ENCODE results near the gene KLHDC7A. TPM values are rescaled to one million over a fixed set of nuclear protein-coding genes. Genes with fewer than 3 reads are reported as not detected.

KLHDC7A gene
- total RNA-seq, 2 donors from 2014 or later: 0.11 TPM; not detected in 1

DNA sequence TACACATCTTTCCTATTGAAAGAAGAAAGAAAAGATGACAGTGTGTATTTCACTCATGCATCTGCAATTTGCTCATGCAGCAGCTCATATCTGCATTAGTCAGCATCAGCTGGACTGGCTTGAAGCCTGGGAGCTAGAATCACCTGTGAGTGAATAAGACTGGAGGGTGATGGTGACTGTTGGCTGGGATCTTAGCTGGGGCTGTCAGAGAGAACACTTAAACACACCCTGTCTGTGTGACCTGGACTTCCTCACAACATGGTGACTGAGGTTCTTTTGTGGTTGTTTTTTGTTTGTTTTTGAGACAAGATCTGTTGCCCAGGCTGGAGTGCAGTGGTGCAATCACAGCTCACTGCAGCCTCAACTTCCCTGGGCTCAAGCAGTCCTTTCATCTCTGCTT is 24.9 kb downstream of the KLHDC7A start:
- TF ChIP-seq, protein P1, sequence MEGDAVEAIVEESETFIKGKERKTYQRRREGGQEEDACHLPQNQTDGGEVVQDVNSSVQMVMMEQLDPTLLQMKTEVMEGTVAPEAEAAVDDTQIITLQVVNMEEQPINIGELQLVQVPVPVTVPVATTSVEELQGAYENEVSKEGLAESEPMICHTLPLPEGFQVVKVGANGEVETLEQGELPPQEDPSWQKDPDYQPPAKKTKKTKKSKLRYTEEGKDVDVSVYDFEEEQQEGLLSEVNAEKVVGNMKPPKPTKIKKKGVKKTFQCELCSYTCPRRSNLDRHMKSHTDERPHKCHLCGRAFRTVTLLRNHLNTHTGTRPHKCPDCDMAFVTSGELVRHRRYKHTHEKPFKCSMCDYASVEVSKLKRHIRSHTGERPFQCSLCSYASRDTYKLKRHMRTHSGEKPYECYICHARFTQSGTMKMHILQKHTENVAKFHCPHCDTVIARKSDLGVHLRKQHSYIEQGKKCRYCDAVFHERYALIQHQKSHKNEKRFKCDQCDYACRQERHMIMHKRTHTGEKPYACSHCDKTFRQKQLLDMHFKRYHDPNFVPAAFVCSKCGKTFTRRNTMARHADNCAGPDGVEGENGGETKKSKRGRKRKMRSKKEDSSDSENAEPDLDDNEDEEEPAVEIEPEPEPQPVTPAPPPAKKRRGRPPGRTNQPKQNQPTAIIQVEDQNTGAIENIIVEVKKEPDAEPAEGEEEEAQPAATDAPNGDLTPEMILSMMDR (IDR thresholded peaks at IDR 0.05): no peak
- Histone ChIP-seq H3K9me3 (peaks cover 0 to 20% of the 10 kb centered on the region in 2 donors), H3K36me3 (no peaks in the 10 kb centered on the region), H3K27ac (no peak overlapping the region), H3K27me3 (no peaks in the 10 kb centered on the region), H3K4me1 (no peaks in the 10 kb centered on the region), H3K4me3 (no peak overlapping the region)
- DNase-seq (ENCODE audit: low spot score): no peak

DNA sequence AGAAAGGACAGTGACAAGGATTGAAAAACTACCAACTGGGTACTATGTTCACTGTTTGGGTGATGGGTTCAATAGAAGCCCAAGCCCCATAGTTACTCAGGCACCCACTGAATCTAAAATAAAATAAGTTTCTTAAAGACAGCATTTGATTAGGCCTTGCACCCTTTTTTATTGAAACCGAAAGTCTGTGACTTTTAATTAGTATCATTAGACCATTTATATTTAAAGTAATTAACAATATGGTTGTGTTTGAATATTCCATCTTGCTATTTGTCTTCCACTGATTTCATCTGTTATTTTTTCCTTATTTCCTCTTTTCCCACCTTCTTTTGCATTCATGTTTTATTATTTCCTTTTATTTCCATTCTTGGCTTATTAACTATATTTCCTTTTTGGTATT is 27.4 kb downstream of the KLHDC7A start:
- Histone ChIP-seq H3K4me1 (no peaks in the 10 kb centered on the region), H3K36me3 (no peaks in the 10 kb centered on the region), H3K9me3 (peaks cover 0 to 20% of the 10 kb centered on the region in 2 donors), H3K27me3 (no peaks in the 10 kb centered on the region), H3K4me3 (no peak overlapping the region), H3K27ac (no peak overlapping the region)
- no peak for DNase-seq (ENCODE audit: low spot score)
- TF ChIP-seq, protein P1 (IDR thresholded peaks at IDR 0.05): no peak

DNA sequence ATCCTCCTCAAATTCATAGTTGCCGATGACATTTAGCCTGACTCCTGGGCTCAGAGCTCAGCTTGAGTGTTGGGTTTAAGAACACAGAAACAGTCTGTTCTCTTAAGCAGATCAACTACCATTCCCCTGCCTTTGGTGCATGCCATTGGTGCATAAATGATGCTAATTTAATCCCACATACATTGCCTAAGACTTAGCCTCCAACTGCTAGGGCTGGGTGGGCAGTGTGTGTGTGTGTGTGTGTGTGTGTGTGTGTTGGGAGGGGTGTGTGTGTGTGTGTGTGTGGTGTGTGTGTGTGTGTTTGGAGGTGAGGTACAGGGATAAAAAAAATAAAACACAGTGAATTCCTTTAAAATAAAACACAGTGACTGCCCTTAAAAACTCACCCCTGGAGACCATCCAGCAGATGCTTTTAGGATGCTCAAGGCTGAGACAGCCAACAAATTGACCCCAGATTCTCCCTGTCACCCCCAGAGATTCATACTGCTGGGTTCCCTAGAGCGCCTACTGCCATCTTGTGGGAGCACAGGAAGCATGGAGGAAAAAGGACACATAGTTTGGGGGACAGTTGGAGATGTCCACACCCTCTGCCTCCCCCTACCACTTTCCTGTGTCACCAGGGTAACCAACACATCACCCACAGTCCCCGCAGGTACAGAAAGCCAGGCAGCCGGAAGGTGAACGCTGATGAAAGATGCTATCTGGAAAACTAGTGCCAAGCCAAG is 30.6 kb downstream of the KLHDC7A start:
- Histone ChIP-seq H3K27me3 (no peaks in the 10 kb centered on the region), H3K36me3 (no peaks in the 10 kb centered on the region), H3K4me3 (no peak overlapping the region), H3K9me3 (peaks cover 0 to 35% of the 10 kb centered on the region in 2 donors), H3K4me1 (no peaks in the 10 kb centered on the region), H3K27ac (no peak overlapping the region)
- TF ChIP-seq, protein P1 (IDR thresholded peaks at IDR 0.05): no peak
- DNase-seq (ENCODE audit: low spot score): no peak

DNA sequence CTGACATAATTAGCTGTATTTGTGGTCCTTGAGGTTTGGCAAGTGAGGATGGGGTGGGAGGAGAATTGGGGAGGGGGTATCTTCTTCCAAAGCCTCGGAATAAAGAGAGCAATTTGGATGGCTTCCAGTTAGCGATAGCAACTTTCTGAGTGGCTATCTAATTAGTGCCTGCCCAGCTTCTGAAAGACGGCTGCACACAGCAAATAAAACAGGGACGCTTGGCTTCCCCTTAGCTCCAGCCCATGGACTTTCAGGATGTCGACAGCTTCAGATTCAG is 31.1 kb downstream of the KLHDC7A start:
- DNase-seq (ENCODE audit: low spot score): no peak
- Histone ChIP-seq H3K36me3 (no peaks in the 10 kb centered on the region), H3K27me3 (no peaks in the 10 kb centered on the region), H3K9me3 (peaks cover 0 to 37% of the 10 kb centered on the region in 2 donors), H3K4me3 (no peak overlapping the region), H3K4me1 (no peaks in the 10 kb centered on the region), H3K27ac (no peak overlapping the region)
- TF ChIP-seq, protein P1 (IDR thresholded peaks at IDR 0.05): no peak

DNA sequence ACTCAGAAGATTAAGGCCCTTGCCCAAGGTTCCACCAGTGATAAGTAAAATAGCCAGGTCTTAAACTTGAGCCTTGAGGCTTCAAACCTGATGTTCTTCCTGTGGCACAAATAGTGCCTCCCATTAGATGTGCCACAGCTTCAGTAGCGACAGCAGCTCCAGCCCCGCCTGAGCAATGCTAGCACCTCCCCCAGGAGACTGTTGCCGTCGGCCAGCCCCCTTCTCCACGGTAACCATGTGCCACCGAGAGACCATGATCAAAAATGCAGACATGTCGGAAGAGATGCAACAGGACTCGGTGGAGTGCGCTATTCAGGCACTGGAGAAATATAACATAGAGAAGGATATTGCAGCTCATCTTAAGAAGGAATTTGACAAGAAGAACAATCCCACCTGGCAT is 32.2 kb downstream of the KLHDC7A start:
- no peak overlapping the region for H3K27ac ChIP-seq
- no peaks in the 10 kb centered on the region for H3K27me3 ChIP-seq
- H3K4me3 ChIP-seq: no peak overlapping the region
- no peaks in the 10 kb centered on the region for H3K36me3 ChIP-seq
- H3K4me1 ChIP-seq: no peaks in the 10 kb centered on the region
- H3K9me3 ChIP-seq: peaks cover 0 to 35% of the 10 kb centered on the region in 2 donors
- TF ChIP-seq, protein P1 (IDR thresholded peaks at IDR 0.05): no peak
- no peak for DNase-seq (ENCODE audit: low spot score)

DNA sequence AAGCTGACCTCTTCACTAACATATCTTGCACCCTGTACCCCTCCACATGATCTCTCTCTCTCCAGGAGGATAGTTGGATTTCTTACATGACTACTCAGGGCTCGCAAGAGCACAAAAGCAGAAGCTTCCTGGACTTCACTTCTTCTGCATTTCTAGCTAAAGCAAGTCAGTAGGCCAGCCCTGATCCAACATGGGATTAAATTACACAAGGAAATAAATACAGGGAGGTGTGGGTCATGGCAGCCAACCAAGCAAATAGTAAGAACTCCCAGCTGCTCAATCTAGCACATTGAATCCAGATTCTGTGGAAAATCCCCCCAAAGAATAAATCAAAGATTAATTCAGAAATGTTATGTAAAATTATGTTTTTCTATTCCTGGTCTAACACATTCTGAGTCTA is 33.3 kb downstream of the KLHDC7A start:
- Histone ChIP-seq H3K27ac (no peak overlapping the region), H3K36me3 (no peaks in the 10 kb centered on the region), H3K27me3 (no peaks in the 10 kb centered on the region), H3K4me3 (no peak overlapping the region), H3K4me1 (no peaks in the 10 kb centered on the region), H3K9me3 (peaks cover 0 to 29% of the 10 kb centered on the region in 2 donors)
- DNase-seq (ENCODE audit: low spot score): no peak
- TF ChIP-seq, protein P1 (IDR thresholded peaks at IDR 0.05): no peak
